B cell (primary cell): Measurements from ENCODE around the gene LNX1.

Experiments
- CTCF ChIP-seq: fragments of 200-600 bp; IDR thresholded peaks from one replicate; pipeline ENCODE4 v1.8.0; 2022; ENCODE audit warnings: antibody characterized with exemption, mild to moderate bottlenecking
- EZH2 ChIP-seq: IDR thresholded peaks from 2 replicates; pipeline ENCODE4 v1.6.1; 2012; ENCODE audit warnings: borderline replicate concordance, low read depth, mild to moderate bottlenecking, moderate library complexity, low read length; ENCODE audit not compliant: insufficient read depth, poor library complexity, severe bottlenecking

GRCh38 chr4:53529025-53529424, 62.3 kb downstream of the LNX1 start:
- TF ChIP-seq CTCF (no peak), EZH2 (no peak)
